ENCODE measurements around the gene GYG2. TPM values are rescaled to one million over a fixed set of nuclear protein-coding genes. Genes with fewer than 3 reads are reported as not detected.

The GYG2 gene
- total and polyA plus RNA-seq, 2 experiments from 2014 or later: 17.6 to 63.8 TPM

GRCh38 chrX:2902841-2903240 is 74.1 kb downstream of the GYG2 start:
- H3K9me2 ChIP-seq (ENCODE audit: insufficient read depth): no peaks in the 10 kb centered on the region
- H4K20me1 ChIP-seq (replicated peaks; ENCODE audit: insufficient read depth): no peaks in the 10 kb centered on the region
- H3K36me3 ChIP-seq (ENCODE audit: insufficient read depth): no peaks in the 10 kb centered on the region
- Mint-ChIP-seq H3K27ac (no peak overlapping the region), H3K4me1 (peaks cover 9% of the 10 kb centered on the region), H3K36me3 (ENCODE audit: low read depth) (peaks cover 40% of the 10 kb centered on the region), H3K27me3 (ENCODE audit: insufficient read depth, low read depth, poor library complexity) (no peaks in the 10 kb centered on the region), H3K9me3 (peaks cover 14% of the 10 kb centered on the region; the same call in 2 of the 3 replicates), H3K4me3 (no peak overlapping the region)
- no peaks in the 10 kb centered on the region for H3K79me2 ChIP-seq (replicated peaks; ENCODE audit: insufficient read depth)
- DNase-seq (ENCODE audit: low spot score): no peak
- H3K4me3 ChIP-seq: no peak overlapping the region
- H2AFZ ChIP-seq: no peak overlapping the region
- no peak for ATAC-seq
- TF ChIP-seq ETS1 (IDR thresholded peaks at IDR 0.05): no peak
- TF ChIP-seq REST (IDR thresholded peaks at IDR 0.05; ENCODE audit: unreplicated experiment): no peak
- no peak for TF ChIP-seq POLR2AphosphoS5 (IDR thresholded peaks at IDR 0.05; ENCODE audit: low read depth)
- no peak for TF ChIP-seq EZH2 (IDR thresholded peaks at IDR 0.05; ENCODE audit: low read depth, unreplicated experiment)
- no peak for TF ChIP-seq CTCF (conservative IDR thresholded peaks at IDR 0.05; ENCODE audit: low read depth in 2 of 2)
- no peak for TF ChIP-seq ZNF114 (CRISPR knock-in tag; IDR thresholded peaks at IDR 0.05)
- TF ChIP-seq CREB1 (CRISPR knock-in tag; IDR thresholded peaks at IDR 0.05; ENCODE audit: low read depth): no peak
- no peak for TF ChIP-seq ZNF462 (CRISPR knock-in tag; IDR thresholded peaks at IDR 0.05)
- no peak for TF ChIP-seq ZNF331 (CRISPR knock-in tag; IDR thresholded peaks at IDR 0.05; ENCODE audit: low read depth)
- no peak for TF ChIP-seq EZH2phosphoT487 (IDR thresholded peaks at IDR 0.05; ENCODE audit: unreplicated experiment)
- no peak for TF ChIP-seq STAT1 (IDR thresholded peaks at IDR 0.05; ENCODE audit: unreplicated experiment)
- no peak for TF ChIP-seq NANOG (IDR thresholded peaks at IDR 0.05; ENCODE audit: borderline replicate concordance)
- no peak for TF ChIP-seq JUNB (IDR thresholded peaks at IDR 0.05; ENCODE audit: unreplicated experiment)
- H3F3A ChIP-seq (replicated peaks; ENCODE audit: low read depth): 0 out of 2 replicates have a peak, but pooled peaks cover 3% of the 10 kb centered on the region
- no peaks in the 10 kb centered on the region for H3K27me3 ChIP-seq (ENCODE audit: insufficient read depth)
- H3K4me1 ChIP-seq (ENCODE audit: insufficient read depth): peaks cover 4% of the 10 kb centered on the region; the same call in 1 of the 2 replicates
- no peak overlapping the region for H3K27ac ChIP-seq (ENCODE audit: low read depth)
- no peak overlapping the region for H3K4me2 ChIP-seq
